Measurements from ENCODE around the gene KIAA1328. TPM values are rescaled to one million over a fixed set of nuclear protein-coding genes. Genes with fewer than 3 reads are reported as not detected.

Gene KIAA1328
- total RNA-seq, 1 donor from 2014 or later, result 11.5 TPM

- no peak overlapping the region for H3K27ac ChIP-seq
- no peak for DNase-seq (ENCODE audit: low spot score)
- no peaks in the 10 kb centered on the region for H3K79me2 ChIP-seq (ENCODE audit: low read depth)
- H3K36me3 ChIP-seq, result no peaks in the 10 kb centered on the region
- H3K9ac ChIP-seq, result no peak overlapping the region
- no peak overlapping the region for H3K4me3 Mint-ChIP-seq
- no peaks in the 10 kb centered on the region for H3F3A ChIP-seq (ENCODE audit: low read depth)
- peaks cover 9% of the 10 kb centered on the region for H3K9me3 Mint-ChIP-seq
- no peak overlapping the region for H3K27ac Mint-ChIP-seq
- no peak overlapping the region for H3K4me2 ChIP-seq
- no peaks in the 10 kb centered on the region for H3K27me3 ChIP-seq
- H2AFZ ChIP-seq (replicated peaks), result no peak overlapping the region
- H3K4me1 Mint-ChIP-seq, result no peaks in the 10 kb centered on the region
- no peaks in the 10 kb centered on the region for H3K9me3 ChIP-seq (ENCODE audit: low read depth)
- H4K20me1 ChIP-seq (ENCODE audit: low read depth), result no peaks in the 10 kb centered on the region
- H3K4me3 ChIP-seq, result no peak overlapping the region
- TF ChIP-seq CTCF (IDR thresholded peaks at IDR 0.05) (no peak), EZH2phosphoT487 (IDR thresholded peaks at IDR 0.05) (no peak), EZH2 (IDR thresholded peaks at IDR 0.05) (no peak)
- H3K4me1 ChIP-seq, result no peaks in the 10 kb centered on the region
- H3K27me3 Mint-ChIP-seq (ENCODE audit: insufficient read depth, low read depth), result no peaks in the 10 kb centered on the region
- H3K36me3 Mint-ChIP-seq, result peaks cover 14% of the 10 kb centered on the region
Observed at GRCh38 chr18:36848609-36849008, 19.7 kb downstream of the KIAA1328 start.

- Histone ChIP-seq H3K36me3 (no peaks in the 10 kb centered on the region), H3F3A (ENCODE audit: low read depth) (no peaks in the 10 kb centered on the region), H3K27me3 (no peaks in the 10 kb centered on the region), H3K4me1 (no peaks in the 10 kb centered on the region), H4K20me1 (ENCODE audit: low read depth) (no peaks in the 10 kb centered on the region), H3K79me2 (ENCODE audit: low read depth) (no peaks in the 10 kb centered on the region), H3K9me3 (ENCODE audit: low read depth) (no peaks in the 10 kb centered on the region), H3K9ac (no peak overlapping the region), H3K27ac (no peak overlapping the region), H3K4me3 (no peak overlapping the region), H2AFZ (replicated peaks) (no peak overlapping the region), H3K4me2 (no peak overlapping the region)
- DNase-seq (ENCODE audit: low spot score), result no peak
- H3K9me3 Mint-ChIP-seq, result peaks cover 11% of the 10 kb centered on the region
- no peaks in the 10 kb centered on the region for H3K27me3 Mint-ChIP-seq (ENCODE audit: insufficient read depth, low read depth)
- no peak overlapping the region for H3K27ac Mint-ChIP-seq
- H3K4me1 Mint-ChIP-seq, result no peaks in the 10 kb centered on the region
- H3K36me3 Mint-ChIP-seq, result peaks cover 18% of the 10 kb centered on the region
- TF ChIP-seq CTCF (IDR thresholded peaks at IDR 0.05) (no peak), EZH2 (IDR thresholded peaks at IDR 0.05) (no peak), EZH2phosphoT487 (IDR thresholded peaks at IDR 0.05) (no peak)
- H3K4me3 Mint-ChIP-seq, result no peak overlapping the region
Observed at GRCh38 chr18:36849288-36850006, 20.5 kb downstream of the KIAA1328 start.

GRCh38 chr18:36850527-36851201 lies 21.7 kb downstream of the KIAA1328 start:
- H3K27ac ChIP-seq, result no peak overlapping the region

More at GRCh38 chr18:36850527-36851201, 21.7 kb downstream of the KIAA1328 start:
- Mint-ChIP-seq H3K4me3 (no peak overlapping the region), H3K9me3 (peaks cover 11% of the 10 kb centered on the region), H3K27ac (no peak overlapping the region), H3K36me3 (peaks cover 18% of the 10 kb centered on the region), H3K27me3 (ENCODE audit: insufficient read depth, low read depth) (no peaks in the 10 kb centered on the region), H3K4me1 (no peaks in the 10 kb centered on the region)
- Histone ChIP-seq H3K9me3 (ENCODE audit: low read depth) (no peaks in the 10 kb centered on the region), H3K4me3 (no peak overlapping the region), H3K4me1 (no peaks in the 10 kb centered on the region), H2AFZ (replicated peaks) (no peak overlapping the region), H3K9ac (no peak overlapping the region), H3K79me2 (ENCODE audit: low read depth) (no peaks in the 10 kb centered on the region), H4K20me1 (ENCODE audit: low read depth) (no peaks in the 10 kb centered on the region), H3K27me3 (no peaks in the 10 kb centered on the region), H3K36me3 (no peaks in the 10 kb centered on the region), H3F3A (ENCODE audit: low read depth) (no peaks in the 10 kb centered on the region), H3K4me2 (no peak overlapping the region)
- no peak for DNase-seq (ENCODE audit: low spot score)
- no peak for TF ChIP-seq CTCF (IDR thresholded peaks at IDR 0.05)
- no peak for TF ChIP-seq EZH2phosphoT487 (IDR thresholded peaks at IDR 0.05)
- no peak for TF ChIP-seq EZH2 (IDR thresholded peaks at IDR 0.05)

Measured in neural progenitor cell (in vitro differentiated cells).